Measurements from ENCODE around the gene GPS1.

- TF ChIP-seq CTCF (IDR thresholded peaks at IDR 0.05) (no peak), EP300 (IDR thresholded peaks at IDR 0.05) (no peak), POLR2A (IDR thresholded peaks at IDR 0.05) (no peak)
Measured at GRCh38 chr17:82072827-82073226, 21.1 kb downstream of the GPS1 start.
